ENCODE results near the gene PPP5C.
A peak's percentile ranks its signal among the peaks of the same experiment; 100 is the strongest.

Gene PPP5C

DNA sequence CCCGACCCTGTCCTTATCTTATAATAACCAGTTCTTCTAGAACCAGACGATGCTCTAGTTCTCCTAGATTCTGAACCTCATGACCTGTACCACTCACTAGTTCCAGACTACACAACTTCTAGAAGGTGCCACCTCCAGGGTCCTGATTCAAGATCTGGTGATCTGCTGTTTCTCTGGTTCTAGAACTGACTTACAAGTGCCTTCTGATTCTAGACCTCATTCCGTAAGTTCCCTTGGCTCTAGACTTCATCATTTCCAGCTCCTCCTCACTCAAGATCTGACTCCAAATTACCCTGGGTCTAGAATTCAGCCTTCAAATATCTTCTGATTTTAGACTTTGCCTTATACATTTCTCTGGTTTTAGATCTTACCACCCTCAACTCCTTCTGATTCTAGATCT is 5.0 kb upstream of the PPP5C start:
- no peak for DNase-seq
- Histone ChIP-seq H3K9me3 (ENCODE audit: insufficient read depth, low read length, severe bottlenecking) (no peaks in the 10 kb centered on the region), H3K9ac (ENCODE audit: low read depth, low read length) (no peak overlapping the region), H4K20me1 (ENCODE audit: insufficient read depth, low read length) (no peaks in the 10 kb centered on the region), H2AFZ (ENCODE audit: low read depth, low read length) (no peak overlapping the region), H3K27me3 (ENCODE audit: insufficient read depth, low read length, poor library complexity) (peaks cover 4% of the 10 kb centered on the region), H3K79me2 (ENCODE audit: insufficient read depth, low read length) (no peaks in the 10 kb centered on the region), H3K4me2 (ENCODE audit: insufficient read depth, low read length) (no peak overlapping the region), H3K4me1 (ENCODE audit: insufficient read depth, low read length) (peaks cover 6% of the 10 kb centered on the region), H3K27ac (ENCODE audit: low read length) (no peak overlapping the region), H3K36me3 (ENCODE audit: insufficient read depth, low read length) (no peaks in the 10 kb centered on the region), H3K4me3 (ENCODE audit: low read depth in 1 of 2, low read length in 2 of 2) (no peak overlapping the region)
- TF ChIP-seq CTCF (IDR thresholded peaks at IDR 0.05; ENCODE audit: borderline replicate concordance, extremely low read depth, low read length, poor library complexity, severe bottlenecking) = no peak
- TF ChIP-seq EZH2 (IDR thresholded peaks at IDR 0.05; ENCODE audit: borderline replicate concordance, low read depth, low read length, severe bottlenecking) = no peak
- ATAC-seq (ENCODE audit: insufficient read depth, low read depth) = no peak

GRCh38 chr19:46344363-46344762 is 2.5 kb upstream of the PPP5C start:
- Histone ChIP-seq H3K4me2 (ENCODE audit: insufficient read depth, low read length) (no peak overlapping the region), H3K4me1 (ENCODE audit: insufficient read depth, low read length) (peaks cover 25% of the 10 kb centered on the region)
- no peak for ATAC-seq (ENCODE audit: insufficient read depth, low read depth)

DNA sequence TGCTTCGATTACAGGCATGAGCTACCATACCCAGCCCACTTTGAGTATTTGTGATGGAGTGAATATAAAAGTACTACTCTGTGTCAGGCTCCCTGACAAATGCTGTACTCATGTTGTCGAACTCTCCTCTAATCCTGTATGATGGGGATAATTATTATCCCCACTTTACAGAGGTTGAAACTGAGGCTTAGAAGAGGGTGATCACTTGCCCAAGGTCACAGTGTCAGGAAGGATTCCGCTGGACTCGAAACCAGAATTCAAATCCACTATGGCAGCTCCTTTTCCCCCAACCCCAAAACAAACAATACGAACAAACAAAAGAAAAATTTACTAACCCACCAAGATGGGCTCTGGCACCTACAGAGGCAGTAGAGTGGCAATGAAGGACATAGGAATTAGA is 1.7 kb upstream of the PPP5C start:
- Histone ChIP-seq H3K27ac (ENCODE audit: low read length) (no peak overlapping the region), H3K4me1 (ENCODE audit: insufficient read depth, low read length) (peaks cover 32% of the 10 kb centered on the region), H4K20me1 (ENCODE audit: insufficient read depth, low read length) (peaks cover 15% of the 10 kb centered on the region; the same call in 1 of the 2 replicates), H3K27me3 (ENCODE audit: insufficient read depth, low read length, poor library complexity) (peaks cover 4% of the 10 kb centered on the region), H3K9me3 (ENCODE audit: insufficient read depth, low read length, severe bottlenecking) (no peaks in the 10 kb centered on the region), H3K4me3 (ENCODE audit: low read depth in 1 of 2, low read length in 2 of 2) (no peak overlapping the region), H3K36me3 (ENCODE audit: insufficient read depth, low read length) (peaks cover 6% of the 10 kb centered on the region; the same call in 1 of the 2 replicates), H3K9ac (ENCODE audit: low read depth, low read length) (no peak overlapping the region), H2AFZ (ENCODE audit: low read depth, low read length) (no peak overlapping the region), H3K79me2 (ENCODE audit: insufficient read depth, low read length) (peaks cover 32% of the 10 kb centered on the region), H3K4me2 (ENCODE audit: insufficient read depth, low read length) (no peak overlapping the region)
- ATAC-seq (ENCODE audit: insufficient read depth, low read depth) = no peak
- DNase-seq = no peak
- TF ChIP-seq CTCF (IDR thresholded peaks at IDR 0.05; ENCODE audit: borderline replicate concordance, extremely low read depth, low read length, poor library complexity, severe bottlenecking) = no peak

More at GRCh38 chr19:46344363-46344762, 2.5 kb upstream of the PPP5C start:
- Histone ChIP-seq H2AFZ (ENCODE audit: low read depth, low read length) (no peak overlapping the region), H3K36me3 (ENCODE audit: insufficient read depth, low read length) (peaks cover 6% of the 10 kb centered on the region; the same call in 1 of the 2 replicates), H3K9me3 (ENCODE audit: insufficient read depth, low read length, severe bottlenecking) (no peaks in the 10 kb centered on the region), H3K79me2 (ENCODE audit: insufficient read depth, low read length) (peaks cover 24% of the 10 kb centered on the region), H3K4me3 (ENCODE audit: low read depth in 1 of 2, low read length in 2 of 2) (no peak overlapping the region), H3K27ac (ENCODE audit: low read length) (no peak overlapping the region), H3K9ac (ENCODE audit: low read depth, low read length) (no peak overlapping the region), H4K20me1 (ENCODE audit: insufficient read depth, low read length) (peaks cover 9% of the 10 kb centered on the region; the same call in 1 of the 2 replicates), H3K27me3 (ENCODE audit: insufficient read depth, low read length, poor library complexity) (peaks cover 4% of the 10 kb centered on the region)
- TF ChIP-seq CTCF (IDR thresholded peaks at IDR 0.05; ENCODE audit: borderline replicate concordance, extremely low read depth, low read length, poor library complexity, severe bottlenecking) (no peak), EZH2 (IDR thresholded peaks at IDR 0.05; ENCODE audit: borderline replicate concordance, low read depth, low read length, severe bottlenecking) (no peak)
- no peak for DNase-seq

GRCh38 chr19:46347572-46347883 is 641 bp downstream of the PPP5C start:
- Histone ChIP-seq H2AFZ (ENCODE audit: low read depth, low read length) (peak overlapping the region; percentile 88), H3K4me1 (ENCODE audit: insufficient read depth, low read length) (peaks cover 48% of the 10 kb centered on the region), H3K36me3 (ENCODE audit: insufficient read depth, low read length) (peaks cover 10% of the 10 kb centered on the region), H3K9ac (ENCODE audit: low read depth, low read length) (peak overlapping the region; percentile 81), H3K27me3 (ENCODE audit: insufficient read depth, low read length, poor library complexity) (no peaks in the 10 kb centered on the region), H4K20me1 (ENCODE audit: insufficient read depth, low read length) (peaks cover 37% of the 10 kb centered on the region), H3K4me3 (ENCODE audit: low read depth in 1 of 2, low read length in 2 of 2) (peak overlapping the region; percentile 76 to 77; a peak in 3 of 4 replicates), H3K4me2 (ENCODE audit: insufficient read depth, low read length) (peak overlapping the region; percentile 91), H3K79me2 (ENCODE audit: insufficient read depth, low read length) (peaks cover 55% of the 10 kb centered on the region), H3K9me3 (ENCODE audit: insufficient read depth, low read length, severe bottlenecking) (no peaks in the 10 kb centered on the region), H3K27ac (ENCODE audit: low read length) (peak overlapping the region; percentile 85)
- ATAC-seq (ENCODE audit: insufficient read depth, low read depth) (no peak), DNase-seq (no peak)
- TF ChIP-seq CTCF (IDR thresholded peaks at IDR 0.05; ENCODE audit: borderline replicate concordance, extremely low read depth, low read length, poor library complexity, severe bottlenecking) (no peak), EZH2 (IDR thresholded peaks at IDR 0.05; ENCODE audit: borderline replicate concordance, low read depth, low read length, severe bottlenecking) (no peak)
